ENCODE data around the gene DDX4.
"Not testable (repeated sequence)": the region's sequence is repeated elsewhere in the genome, so short reads cannot be mapped to it uniquely, and the experiment has no call there.

DDX4 gene

GRCh38 chr5:55731848-55732247, 6.0 kb upstream of the DDX4 start:
- no peak for DNase-seq

GRCh38 chr5:55732585-55732984, 5.3 kb upstream of the DDX4 start:
- DNase-seq = no peak

- DNase-seq = no peak
Measured at GRCh38 chr5:55734658-55735057, 3.2 kb upstream of the DDX4 start.

GRCh38 chr5:55742778-55743177, 4.9 kb downstream of the DDX4 start:
- no peak for DNase-seq

GRCh38 chr5:55747778-55748318, 10.0 kb downstream of the DDX4 start:
- DNase-seq = no peak

GRCh38 chr5:55749387-55749786, 11.5 kb downstream of the DDX4 start:
- no peak for DNase-seq

- no peak for DNase-seq
Measured at GRCh38 chr5:55750063-55750462, 12.2 kb downstream of the DDX4 start.

GRCh38 chr5:55750499-55750898, 12.6 kb downstream of the DDX4 start:
- no peak for DNase-seq

GRCh38 chr5:55758231-55758630, 20.4 kb downstream of the DDX4 start:
- no peak for DNase-seq

- DNase-seq = no peak
Measured at GRCh38 chr5:55758714-55759113, 20.9 kb downstream of the DDX4 start.

- not testable (repeated sequence) for DNase-seq
Measured at GRCh38 chr5:55761721-55762120, 23.9 kb downstream of the DDX4 start.

- no peak for DNase-seq
Measured at GRCh38 chr5:55763746-55764420, 26.0 kb downstream of the DDX4 start.

GRCh38 chr5:55768279-55768678, 30.4 kb downstream of the DDX4 start:
- DNase-seq = no peak

- DNase-seq = no peak
Measured at GRCh38 chr5:55771175-55771655, 33.4 kb downstream of the DDX4 start.

- DNase-seq = no peak
Measured at GRCh38 chr5:55773057-55773456, 35.2 kb downstream of the DDX4 start.

GRCh38 chr5:55777332-55777731, 39.5 kb downstream of the DDX4 start:
- no peak for DNase-seq

- DNase-seq = no peak
Measured at GRCh38 chr5:55800924-55801323, 63.1 kb downstream of the DDX4 start.

GRCh38 chr5:55808814-55809213, 71.0 kb downstream of the DDX4 start:
- DNase-seq = peak; percentile 40

GRCh38 chr5:55815939-55816338, 78.1 kb downstream of the DDX4 start:
- not testable (repeated sequence) for DNase-seq

- DNase-seq = no peak
Measured at GRCh38 chr5:55816342-55816741, 78.5 kb downstream of the DDX4 start.

GRCh38 chr5:55817030-55817429, 79.2 kb downstream of the DDX4 start:
- no peak for DNase-seq

GRCh38 chr5:55820488-55820887, 82.6 kb downstream of the DDX4 start:
- DNase-seq = no peak

GRCh38 chr5:55821731-55822512, 84.1 kb downstream of the DDX4 start:
- DNase-seq = no peak

- no peak for DNase-seq
Measured at GRCh38 chr5:55823151-55823796, 85.4 kb downstream of the DDX4 start.
